Cardiac ventricle fibroblast (primary cell): Measurements from ENCODE around the gene PEX26. TPM values are rescaled to one million over a fixed set of nuclear protein-coding genes. Genes with fewer than 3 reads are reported as not detected.

ENCODE experiments used
- total RNA-seq: library from RNA; depleted of rRNA; stranded (reverse); fragments of >200 nt; gene quantifications from 2 replicates; pipeline ENCODE4 v1.2.3, GENCODE V29; 2015

The PEX26 gene
- total RNA-seq: 24.7 and 28.0 TPM in 2 replicates

GRCh38 chr22:18077639-18078328, at the start of gene PEX26:
PEX26 (plus strand) TSS chr22:18077990; CDS start chr22:18078377, 387 bp downstream.

GRCh38 chr22:18110194-18110953, 32.6 kb downstream of the PEX26 start, which contains the start of gene TUBA8:
TUBA8 (plus strand) TSS chr22:18110809; CDS start chr22:18110866, 57 bp downstream.

Other genes starting within 250 kb of the PEX26 start
- gene MICAL3, start 53.4 kb upstream of the PEX26 start, total RNA-seq: 7.9 and 12.5 TPM in 2 replicates
- gene TUBA8, start 32.8 kb downstream of the PEX26 start, total RNA-seq: 0.12 and 0.29 TPM in 2 replicates
- 3.2 and 3.6 TPM in 2 replicates for gene USP18, start 72.2 kb downstream of the PEX26 start, total RNA-seq